CD4-positive, alpha-beta T cell treated with Interleukin-4 for 1 hour (primary cell): ENCODE results near the gene LY6G5B.

Source experiments
- DNase-seq, 2 donors: peaks; one replicate each; pipeline ENCODE4 v3.0.0-alpha.2; 2020 to 2022

Gene LY6G5B

DNA sequence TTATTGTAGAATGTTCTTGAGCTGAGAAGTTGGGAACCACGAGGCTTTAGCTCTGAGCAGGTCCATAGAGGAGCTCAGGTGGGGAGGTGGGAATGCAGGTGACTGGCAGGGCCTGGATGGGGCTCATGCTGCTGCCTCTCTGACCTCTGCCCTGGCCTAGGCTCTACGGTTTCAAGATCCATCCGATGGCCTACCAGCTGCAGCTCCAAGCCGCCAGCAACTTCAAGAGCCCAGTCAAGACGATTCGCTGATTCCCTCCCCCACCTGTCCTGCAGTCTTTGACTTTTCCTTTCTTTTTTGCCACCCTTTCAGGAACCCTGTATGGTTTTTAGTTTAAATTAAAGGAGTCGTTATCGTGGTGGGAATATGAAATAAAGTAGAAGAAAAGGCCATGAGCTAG, at the start of gene LY6G5B:
Gene LY6G5B, plus strand, starts transcription at position 301 of the 400 bp plus-strand sequence. CDS start 975 bp downstream, outside the sequence.
- no peak for DNase-seq

- DNase-seq, result no peak
Observed at GRCh38 chr6:31620586-31621319, 49.0 kb upstream of the LY6G5B start, which contains the start of gene PRRC2A. PRRC2A (plus strand) TSS chr6:31620715; CDS start chr6:31622790, 2,075 bp downstream.

DNA sequence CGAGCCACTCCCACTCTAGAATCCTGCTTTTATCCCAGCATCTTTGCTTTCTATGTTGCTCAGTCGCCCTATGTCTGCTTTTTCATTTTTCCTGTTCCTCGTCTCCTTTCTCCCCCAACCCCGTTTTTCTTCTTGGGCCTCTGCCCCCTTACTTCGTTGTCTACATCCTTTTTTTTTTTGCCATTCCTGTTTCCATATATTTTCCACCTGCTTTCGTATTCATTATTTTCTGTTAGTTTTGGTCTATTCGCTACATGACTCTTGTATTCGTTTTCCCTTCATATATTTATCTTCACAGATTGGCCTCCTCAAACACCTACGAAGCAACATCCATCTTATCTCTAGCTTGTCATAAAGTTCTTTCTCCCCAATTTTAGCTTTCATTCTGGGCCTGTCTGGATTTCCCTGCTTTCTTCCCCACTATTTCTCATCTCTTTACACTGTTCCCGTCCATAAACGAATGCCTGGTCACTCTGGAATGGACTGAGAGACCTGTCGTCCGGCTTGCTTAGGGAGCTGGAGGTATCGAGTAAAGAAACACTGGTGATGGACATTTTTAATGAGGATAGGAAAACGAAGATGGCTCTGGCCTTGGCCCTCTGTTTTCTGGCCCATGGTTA, 48.3 kb upstream of the LY6G5B start:
- no peak for DNase-seq

GRCh38 chr6:31621991-31622390, 47.8 kb upstream of the LY6G5B start:
- DNase-seq, result no peak

DNA sequence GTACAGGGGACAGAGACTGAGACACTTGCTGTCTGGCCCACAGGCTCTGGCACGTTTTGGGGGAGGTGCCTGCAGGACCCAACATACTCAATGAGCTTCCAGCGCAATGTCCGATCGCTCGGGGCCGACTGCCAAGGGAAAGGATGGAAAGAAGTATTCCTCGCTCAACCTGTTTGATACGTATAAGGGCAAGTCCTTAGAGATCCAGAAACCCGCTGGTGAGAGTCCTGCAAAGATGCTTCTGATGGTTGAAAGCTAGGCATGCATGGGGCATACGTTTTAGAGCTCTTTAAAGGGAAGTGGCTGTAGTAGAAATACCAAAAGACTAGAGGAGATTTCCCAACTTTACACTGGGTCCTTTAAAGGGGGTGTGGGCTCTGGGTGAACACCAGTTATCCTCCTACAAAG, 47.1 kb upstream of the LY6G5B start:
- no peak for DNase-seq

- DNase-seq, result no peak
Observed at GRCh38 chr6:31624070-31624469, 45.7 kb upstream of the LY6G5B start.

- no peak for DNase-seq
Observed at GRCh38 chr6:31626952-31627351, 42.8 kb upstream of the LY6G5B start.

- DNase-seq, result no peak
Observed at GRCh38 chr6:31627690-31628287, 42.0 kb upstream of the LY6G5B start.

DNA sequence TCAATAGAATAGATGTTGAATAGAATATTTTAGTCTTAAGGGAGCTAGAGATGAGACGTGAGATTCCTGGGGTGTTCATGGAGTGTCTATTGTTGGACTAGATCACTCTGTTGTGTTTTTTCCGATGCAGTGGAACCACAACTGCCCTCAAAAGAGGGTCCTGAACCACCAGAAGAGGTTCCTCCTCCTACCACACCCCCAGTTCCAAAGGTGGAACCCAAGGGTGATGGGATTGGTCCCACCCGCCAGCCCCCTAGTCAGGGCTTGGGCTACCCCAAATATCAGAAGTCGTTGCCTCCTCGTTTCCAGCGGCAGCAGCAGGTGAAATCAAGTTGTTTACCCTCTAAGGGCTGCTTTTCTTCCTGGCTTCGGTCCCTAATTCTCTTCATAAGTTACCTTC, 40.8 kb upstream of the LY6G5B start:
- DNase-seq, result no peak

GRCh38 chr6:31630177-31630934, 39.4 kb upstream of the LY6G5B start:
- no peak for DNase-seq

GRCh38 chr6:31631209-31631608, 38.6 kb upstream of the LY6G5B start:
- DNase-seq, result no peak

- DNase-seq, result no peak
Observed at GRCh38 chr6:31631681-31632278, 38.0 kb upstream of the LY6G5B start.

GRCh38 chr6:31632279-31632946, 37.4 kb upstream of the LY6G5B start:
- no peak for DNase-seq

DNA sequence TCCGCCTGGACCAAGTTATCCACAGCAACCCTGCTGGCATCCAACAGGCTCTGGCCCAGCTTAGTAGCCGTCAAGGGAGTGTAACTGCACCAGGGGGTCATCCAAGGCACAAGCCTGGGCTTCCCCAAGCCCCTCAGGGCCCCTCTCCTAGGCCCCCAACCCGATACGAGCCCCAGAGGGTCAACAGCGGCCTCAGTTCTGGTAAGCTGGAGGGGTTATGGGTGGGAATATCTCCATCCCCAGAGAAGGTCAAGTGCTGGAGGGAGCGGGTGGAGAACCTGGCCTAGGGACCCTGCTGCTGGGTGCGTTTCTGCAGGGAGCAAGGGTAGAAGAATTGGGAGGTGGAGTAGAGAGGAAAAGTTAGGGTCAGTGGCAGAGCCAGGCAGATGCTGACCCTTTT, 36.3 kb upstream of the LY6G5B start:
- no peak for DNase-seq

DNA sequence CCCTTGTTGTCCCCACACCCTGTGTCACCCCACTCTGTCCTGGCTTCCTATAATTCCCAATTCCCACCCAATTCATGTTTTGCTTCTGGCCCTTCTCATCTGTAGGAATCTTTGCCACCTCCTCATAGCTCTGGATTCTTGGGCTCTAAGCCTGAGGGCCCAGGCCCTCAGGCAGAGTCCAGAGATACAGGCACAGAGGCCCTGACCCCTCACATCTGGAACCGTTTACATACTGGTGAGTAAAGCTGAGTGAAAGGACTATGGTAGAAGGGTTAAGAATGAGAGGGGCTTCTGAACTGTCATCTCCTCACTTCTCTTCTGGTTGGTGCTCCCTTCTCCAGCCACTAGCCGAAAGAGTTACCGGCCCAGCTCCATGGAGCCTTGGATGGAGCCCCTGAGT, 35.6 kb upstream of the LY6G5B start:
- DNase-seq, result no peak

- no peak for DNase-seq
Observed at GRCh38 chr6:31634969-31635575, 34.7 kb upstream of the LY6G5B start.

GRCh38 chr6:31636698-31637596, 32.8 kb upstream of the LY6G5B start:
- no peak for DNase-seq

DNA sequence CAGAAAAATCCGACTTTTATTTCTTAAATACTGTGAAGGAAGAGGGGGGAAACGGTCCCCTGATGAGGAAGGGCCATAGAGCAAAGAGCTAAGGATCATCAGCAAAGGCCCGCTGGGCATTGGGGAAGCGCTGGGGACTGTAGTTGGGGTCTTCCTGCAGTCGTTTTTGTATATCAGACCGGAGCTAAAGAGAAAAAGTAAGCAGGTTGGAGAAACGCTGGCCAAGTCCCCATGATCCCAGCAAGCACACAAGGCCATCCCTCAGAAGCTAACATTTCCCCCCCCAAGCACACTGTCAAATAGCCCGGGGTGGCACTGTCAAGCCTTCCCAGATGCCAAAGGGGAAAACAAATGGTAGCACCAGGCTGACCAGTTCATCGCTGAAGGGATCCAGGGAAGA, 30.7 kb upstream of the LY6G5B start:
- DNase-seq, result no peak

GRCh38 chr6:31639449-31639861, 30.3 kb upstream of the LY6G5B start:
- DNase-seq, result no peak

GRCh38 chr6:31640612-31641011, 29.2 kb upstream of the LY6G5B start:
- no peak for DNase-seq

DNA sequence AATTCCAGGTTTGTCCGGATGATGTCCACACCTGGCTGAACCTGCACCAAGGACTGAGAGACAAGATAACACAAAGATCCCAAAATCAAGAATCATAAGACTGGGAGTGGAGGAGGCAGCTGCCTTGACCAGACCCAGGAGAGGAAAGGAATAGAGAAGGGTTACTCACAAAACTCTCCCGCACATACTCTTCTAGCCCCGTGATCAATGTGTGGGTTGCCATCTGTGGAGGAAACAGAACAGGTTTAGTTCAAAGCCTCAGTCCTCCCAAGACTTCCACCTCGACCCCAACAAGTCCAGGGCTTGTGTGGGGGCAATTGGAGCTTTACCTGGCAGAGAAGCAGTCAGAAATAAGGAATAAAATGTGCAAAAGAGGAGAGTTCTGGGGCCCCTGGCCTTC, 28.4 kb upstream of the LY6G5B start:
- DNase-seq, result no peak
